NCI-H146 treated with DMSO at 0.1 percent for 48 hours (cell line): ENCODE results near the gene TSPAN5.
"Not testable (repeated sequence)": the region's sequence is repeated elsewhere in the genome, so short reads cannot be mapped to it uniquely, and the experiment has no call there.

Source experiments
- DNase-seq: peaks from one replicate; lab custom pipeline; 2025; ENCODE audit not compliant: unreplicated experiment; lab: John Stamatoyannopoulos, UW

Gene TSPAN5

GRCh38 chr4:98503676-98504075 lies 154.7 kb downstream of the TSPAN5 start:
- DNase-seq, result no peak

GRCh38 chr4:98502624-98503023 lies 155.8 kb downstream of the TSPAN5 start:
- no peak for DNase-seq

DNA sequence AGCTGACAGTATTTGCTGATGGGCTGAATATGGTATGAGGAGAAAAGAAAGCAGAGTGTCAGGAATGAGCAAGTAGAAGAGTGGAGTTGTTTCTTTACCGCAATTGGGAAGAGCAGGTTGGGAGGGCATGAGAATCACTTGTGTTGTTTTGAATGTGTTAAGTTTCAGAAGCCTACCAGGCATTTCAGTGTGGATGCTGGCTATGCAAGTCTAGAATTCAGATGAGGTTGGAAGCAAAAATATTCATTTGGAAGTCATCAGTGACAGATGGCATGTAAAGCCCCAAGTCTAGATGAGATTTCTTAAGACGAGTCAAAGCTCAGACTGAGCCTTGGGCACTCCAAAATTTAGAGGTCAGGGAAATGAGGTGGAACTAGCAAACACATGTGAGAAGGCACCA lies 156.4 kb downstream of the TSPAN5 start:
- DNase-seq, result no peak

DNA sequence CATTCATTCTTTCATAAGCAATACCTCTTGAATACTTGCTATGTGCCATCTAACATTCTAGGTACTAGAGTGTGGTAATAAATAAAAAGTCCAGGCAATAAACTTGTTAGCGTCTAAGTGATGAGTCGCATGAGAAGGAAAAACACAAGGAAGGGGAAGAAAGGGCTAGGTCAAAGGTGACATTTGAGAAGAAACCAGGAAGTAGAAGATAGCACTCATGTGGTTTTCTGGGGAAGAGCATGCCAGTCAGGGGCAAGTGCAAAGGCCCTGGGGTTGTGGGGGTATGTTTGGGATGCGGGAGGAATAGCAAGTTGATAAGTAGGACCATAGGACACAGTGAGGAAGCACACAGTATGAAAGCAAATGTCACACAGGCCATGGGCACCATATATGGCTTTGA lies 157.0 kb downstream of the TSPAN5 start:
- DNase-seq, result no peak

DNA sequence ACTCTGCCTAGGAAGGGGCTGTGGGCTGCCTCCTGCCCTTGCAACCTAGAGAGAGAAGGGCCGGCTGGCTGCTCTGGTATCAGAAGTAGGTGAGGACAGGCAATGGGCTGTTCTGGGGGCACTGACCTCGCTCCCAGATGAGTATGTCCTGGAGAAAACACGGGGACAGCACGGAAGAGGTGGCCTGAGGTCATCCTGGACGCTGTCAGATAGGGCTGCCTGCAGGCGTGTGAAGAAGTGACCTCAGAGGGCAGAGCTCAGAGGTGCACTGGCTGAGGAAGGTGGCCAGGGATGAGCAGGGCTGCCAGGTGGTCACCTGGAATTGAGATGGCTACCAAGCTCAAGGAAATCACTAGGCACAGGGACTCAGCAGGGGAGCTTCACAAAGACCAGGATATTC lies 159.6 kb downstream of the TSPAN5 start:
- no peak for DNase-seq

DNA sequence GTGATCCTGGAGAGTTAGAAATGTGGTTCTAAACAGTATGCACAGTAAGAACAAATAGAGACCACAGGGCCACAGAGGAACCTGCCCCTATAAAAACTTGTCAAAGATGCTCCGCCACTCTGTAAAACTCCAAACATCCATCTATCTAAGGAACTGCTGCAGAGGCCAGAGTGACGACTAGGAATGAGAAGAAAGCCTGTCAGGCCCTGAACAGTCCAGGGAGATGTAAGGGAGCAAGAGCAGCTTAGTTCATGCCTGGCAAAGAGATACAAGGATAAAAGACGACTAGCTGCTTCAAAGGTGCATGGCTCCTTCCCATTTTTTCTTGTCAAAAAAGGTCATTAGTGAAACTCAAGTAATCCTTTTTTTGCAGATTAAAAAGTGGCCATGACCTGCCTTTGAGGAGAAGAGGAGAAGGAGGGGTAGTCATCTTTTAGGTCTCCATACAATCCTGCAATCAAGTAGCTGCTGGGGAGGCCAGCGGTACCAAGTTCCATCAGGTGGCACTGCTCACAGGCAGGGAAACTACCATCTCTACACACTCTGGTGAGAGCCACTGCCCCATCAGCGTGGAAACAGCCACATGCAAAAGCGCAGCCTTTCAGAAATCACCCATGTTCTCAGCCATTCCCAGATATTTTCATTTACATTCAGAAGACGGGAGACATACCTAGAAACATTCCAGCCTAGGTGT lies 162.1 kb downstream of the TSPAN5 start:
- no peak for DNase-seq

DNA sequence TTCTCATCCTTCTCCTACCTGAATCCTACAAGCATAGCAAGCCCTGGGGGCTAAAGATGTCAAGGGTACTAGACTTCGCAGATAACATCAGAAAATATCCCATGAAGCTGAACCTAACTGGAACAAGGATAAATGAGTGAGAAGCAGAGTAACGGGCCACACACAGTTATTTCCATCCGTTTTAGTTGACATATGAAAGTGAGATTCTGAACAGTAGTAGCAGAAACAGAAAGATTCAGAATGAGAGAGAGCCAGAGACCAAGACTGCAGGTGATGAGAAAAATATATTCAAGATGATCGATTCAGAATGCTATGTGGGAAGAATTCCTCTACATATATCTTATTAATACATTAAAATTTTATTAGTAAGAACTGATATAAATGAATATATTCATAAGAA lies 165.1 kb downstream of the TSPAN5 start:
- no peak for DNase-seq

DNA sequence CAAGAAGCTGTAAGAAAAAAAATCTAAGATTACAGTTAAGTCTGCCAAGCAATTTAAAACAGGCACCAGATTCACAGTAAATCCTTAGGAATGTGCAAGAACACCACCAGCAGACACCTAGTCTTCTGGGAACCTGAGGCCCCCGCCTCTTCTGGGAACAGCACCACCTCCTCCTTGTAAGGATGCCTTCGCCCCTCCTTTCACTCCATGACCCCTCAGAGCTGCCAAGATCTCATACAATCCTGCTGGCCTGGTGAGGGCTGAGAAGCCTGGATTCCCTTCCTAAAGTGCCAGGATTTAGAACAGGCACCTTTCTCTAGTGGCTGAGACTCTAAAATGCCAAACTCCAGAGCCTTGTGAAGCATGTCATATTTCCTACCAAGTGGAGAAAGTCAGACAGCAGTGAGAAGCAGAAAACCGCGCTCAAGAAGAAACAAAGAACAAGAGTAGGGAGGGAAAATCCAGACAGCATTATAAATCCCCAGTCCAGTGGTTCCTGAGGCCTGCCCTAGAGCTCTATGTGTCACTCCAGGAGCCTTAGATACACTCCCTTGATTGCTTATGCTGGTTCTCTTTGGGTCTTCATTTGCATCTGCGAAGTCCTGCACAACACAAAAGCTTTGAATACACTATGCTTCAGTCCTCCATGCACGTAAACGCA lies 166.4 kb downstream of the TSPAN5 start:
- DNase-seq, result no peak

GRCh38 chr4:98490251-98490650 lies 168.2 kb downstream of the TSPAN5 start:
- no peak for DNase-seq

DNA sequence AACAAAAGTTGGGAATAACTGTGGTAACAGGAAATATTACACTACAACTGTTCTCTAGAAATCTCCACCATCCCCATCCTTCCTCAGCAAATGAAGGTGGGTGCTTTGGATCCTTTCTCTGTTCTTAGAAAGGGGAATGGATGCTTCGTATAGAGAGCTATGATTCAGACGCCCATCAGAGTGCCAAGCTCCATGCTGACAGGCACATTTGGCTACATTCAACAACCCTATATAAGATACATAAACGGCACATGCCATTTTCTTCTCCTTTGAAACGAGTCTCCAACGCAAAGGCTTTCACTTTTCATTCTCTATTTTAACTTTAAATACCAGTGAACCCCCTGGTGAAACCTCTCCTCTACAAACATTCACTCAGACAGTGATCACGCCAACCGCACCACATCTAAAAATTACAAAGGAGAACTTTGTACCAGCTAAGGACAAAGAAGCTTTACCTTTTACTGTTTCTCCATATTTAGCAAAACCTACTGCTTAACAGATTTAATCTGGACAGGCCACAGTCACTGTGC lies 172.5 kb downstream of the TSPAN5 start:
- no peak for DNase-seq

DNA sequence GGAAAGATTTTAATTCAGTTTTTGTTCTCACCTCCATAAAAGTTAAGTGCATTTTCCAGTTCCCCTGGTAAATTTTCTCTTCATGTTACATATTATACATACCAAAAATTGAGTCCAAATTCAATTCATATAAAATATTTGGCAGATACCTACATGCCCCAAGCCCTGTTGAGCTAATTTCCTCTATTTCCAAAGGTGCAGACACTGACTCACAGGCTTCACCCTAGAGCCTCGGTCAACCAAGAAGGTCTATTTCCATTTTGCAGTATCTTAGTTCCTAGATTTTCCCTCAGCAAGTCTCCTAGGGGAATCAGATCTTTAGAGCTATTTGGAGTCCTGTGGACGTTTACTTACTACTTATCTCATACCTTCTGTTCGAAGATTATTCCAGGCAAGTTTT lies 174.4 kb downstream of the TSPAN5 start:
- no peak for DNase-seq

DNA sequence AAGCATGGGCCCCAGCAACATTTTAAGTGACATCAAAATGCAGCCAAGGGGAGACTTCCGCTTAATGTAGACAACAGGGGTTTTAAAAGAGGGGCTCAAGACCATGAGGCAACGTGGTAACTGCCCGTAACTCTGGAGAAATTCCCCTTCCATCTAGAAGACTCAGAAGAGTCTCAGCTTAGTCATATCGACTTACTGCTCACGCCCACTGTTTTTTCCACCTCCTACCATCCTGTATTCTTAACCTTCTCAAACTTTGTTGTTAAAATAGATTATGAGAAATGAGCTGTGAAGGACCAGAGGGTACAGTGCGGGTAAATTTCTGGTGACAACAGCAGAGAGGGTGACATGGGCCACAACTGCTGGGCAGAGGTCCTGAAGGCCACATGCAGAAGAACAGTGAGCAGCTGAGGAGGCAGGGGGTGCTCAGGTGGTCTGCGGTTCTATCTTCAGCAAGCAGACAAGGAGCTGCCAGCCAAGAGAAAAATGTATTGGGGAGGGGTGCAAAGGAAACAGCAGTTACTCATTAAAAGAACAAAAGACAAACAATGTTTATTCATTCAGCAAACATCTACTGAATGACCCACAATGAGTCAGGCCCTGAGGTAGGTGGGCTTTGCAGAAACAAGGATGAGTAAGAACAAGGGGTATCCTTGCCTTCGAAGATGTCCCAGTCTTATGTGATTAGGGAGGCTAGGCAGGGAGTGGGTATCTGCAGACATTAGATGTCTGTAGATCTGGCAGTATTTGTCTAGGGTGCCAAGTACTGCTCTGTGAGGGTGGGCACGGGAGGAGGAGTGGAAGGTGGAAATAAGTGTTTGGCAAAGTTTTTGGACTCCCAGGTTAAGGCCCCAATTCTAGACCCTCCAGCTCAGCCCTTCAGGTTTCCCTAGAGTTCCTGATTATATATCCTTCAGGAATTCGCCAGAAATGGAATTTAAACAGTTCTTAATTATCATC lies 175.3 kb downstream of the TSPAN5 start:
- DNase-seq, result no peak

GRCh38 chr4:98482503-98482846 lies 175.9 kb downstream of the TSPAN5 start:
- DNase-seq, result no peak

- DNase-seq, result no peak
These were observed 177.2 kb downstream of the TSPAN5 start for GRCh38 chr4:98481167-98481566.

DNA sequence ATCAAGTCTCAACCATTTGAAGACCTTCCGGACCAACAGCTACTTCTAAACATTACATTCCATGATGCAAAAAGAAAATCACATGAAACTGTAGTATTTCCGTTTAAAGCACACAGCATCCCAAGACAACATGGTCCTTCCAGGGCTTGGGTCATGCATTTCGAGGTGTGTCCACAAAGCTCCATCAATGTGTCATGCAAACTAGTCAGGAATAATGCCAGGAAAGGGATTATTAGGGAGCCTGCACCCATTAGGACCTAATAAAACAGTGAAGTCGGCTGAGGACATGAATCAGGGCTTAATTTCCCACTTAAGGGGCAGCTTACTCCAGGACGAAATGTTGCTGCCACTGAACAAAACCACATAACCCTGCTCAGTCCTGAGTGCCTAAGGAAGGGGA lies 177.9 kb downstream of the TSPAN5 start:
- DNase-seq, result no peak

GRCh38 chr4:98479590-98479989 lies 178.8 kb downstream of the TSPAN5 start:
- DNase-seq, result not testable (repeated sequence)

GRCh38 chr4:98476891-98477290 lies 181.5 kb downstream of the TSPAN5 start:
- no peak for DNase-seq

DNA sequence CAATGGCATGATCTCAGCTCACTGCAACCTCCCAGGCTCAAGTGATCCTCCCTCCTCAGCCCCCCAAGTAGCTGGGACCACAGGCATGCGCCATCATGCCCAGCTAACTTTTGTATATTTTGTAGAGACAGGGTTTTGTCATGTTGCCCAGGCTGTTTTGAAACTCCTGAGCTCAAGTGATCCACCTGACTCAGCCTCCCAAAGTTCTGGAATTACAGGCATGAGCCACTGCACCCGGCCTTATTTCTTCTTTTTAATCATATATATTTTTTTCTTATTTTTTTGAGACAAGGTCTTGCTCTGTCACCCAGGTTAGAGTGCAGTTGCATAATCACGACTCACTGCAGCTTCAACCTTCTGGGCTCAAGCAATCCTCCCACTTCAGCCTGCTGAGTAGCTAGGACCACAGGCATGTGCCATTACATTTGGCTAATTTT lies 184.0 kb downstream of the TSPAN5 start:
- DNase-seq, result no peak

DNA sequence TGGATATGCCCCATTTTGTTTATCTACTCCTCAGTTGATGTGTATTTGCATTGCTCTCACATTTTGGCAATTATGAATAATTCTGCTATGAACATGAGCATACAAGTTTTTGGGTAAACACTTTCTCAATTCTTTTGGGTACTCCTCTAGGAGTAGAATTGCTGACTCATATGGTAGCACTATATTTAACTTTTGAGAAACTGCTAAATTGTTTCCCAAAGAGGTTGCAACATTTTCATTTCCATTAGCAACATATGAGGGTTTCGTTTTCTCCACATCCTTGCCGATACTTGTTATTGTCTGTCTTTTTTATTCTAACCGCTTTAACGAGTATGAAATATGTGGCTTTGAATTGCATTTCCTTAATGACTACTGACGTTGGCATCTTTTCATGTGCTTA lies 185.4 kb downstream of the TSPAN5 start:
- DNase-seq, result no peak

DNA sequence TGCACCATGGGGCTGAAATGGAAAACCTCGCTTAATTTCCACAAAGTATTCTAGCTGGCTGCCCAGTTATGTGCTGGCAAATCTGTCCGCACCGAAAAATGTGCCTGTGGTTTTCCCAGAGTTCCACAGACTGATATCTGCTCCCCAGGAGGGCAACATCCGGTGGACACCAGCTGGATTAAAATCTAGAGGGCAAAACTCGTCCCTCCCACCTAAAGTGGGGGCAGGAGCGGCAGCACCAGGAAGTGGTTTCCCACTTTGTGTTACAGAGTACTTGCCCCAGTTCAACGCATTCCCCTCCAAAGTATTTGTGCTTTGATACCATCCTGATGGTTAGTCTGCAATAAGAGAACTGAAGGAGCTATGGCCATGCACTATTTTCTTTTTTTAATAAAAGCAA lies 187.6 kb downstream of the TSPAN5 start:
- no peak for DNase-seq

GRCh38 chr4:98470366-98470765 lies 188.0 kb downstream of the TSPAN5 start:
- no peak for DNase-seq

DNA sequence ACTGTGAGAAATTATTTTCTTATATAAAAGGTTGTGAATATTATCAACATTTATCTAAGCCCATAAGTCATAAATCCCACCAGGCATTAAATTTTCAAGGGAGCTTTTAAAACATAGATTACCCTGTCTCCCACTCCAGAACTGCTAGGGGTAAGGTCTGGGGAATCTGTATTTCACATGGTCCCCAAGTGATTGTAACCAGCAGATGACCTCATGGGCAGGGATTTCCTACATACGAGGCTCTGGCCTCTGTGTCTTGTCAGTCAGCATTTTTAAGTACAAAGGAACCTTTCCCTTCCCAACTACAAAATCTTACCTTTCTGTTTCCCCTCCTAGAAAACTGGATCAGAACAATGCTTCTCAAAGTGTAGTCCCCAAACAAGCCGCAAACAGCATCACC lies 188.6 kb downstream of the TSPAN5 start:
- DNase-seq, result no peak
